Measurements from ENCODE around the gene TRABD2B. TPM values are rescaled to one million over a fixed set of nuclear protein-coding genes. Genes with fewer than 3 reads are reported as not detected.

The TRABD2B gene
- total and polyA plus RNA-seq, 2 of the 13 experiments (the other 11 are each of a cell fraction or from before 2014, with no cell fraction given), result 0.04 TPM; not detected in 1

GRCh38 chr1:47785118-47785517, 212.1 kb downstream of the TRABD2B start (continued):
- TF ChIP-seq, protein P1, sequence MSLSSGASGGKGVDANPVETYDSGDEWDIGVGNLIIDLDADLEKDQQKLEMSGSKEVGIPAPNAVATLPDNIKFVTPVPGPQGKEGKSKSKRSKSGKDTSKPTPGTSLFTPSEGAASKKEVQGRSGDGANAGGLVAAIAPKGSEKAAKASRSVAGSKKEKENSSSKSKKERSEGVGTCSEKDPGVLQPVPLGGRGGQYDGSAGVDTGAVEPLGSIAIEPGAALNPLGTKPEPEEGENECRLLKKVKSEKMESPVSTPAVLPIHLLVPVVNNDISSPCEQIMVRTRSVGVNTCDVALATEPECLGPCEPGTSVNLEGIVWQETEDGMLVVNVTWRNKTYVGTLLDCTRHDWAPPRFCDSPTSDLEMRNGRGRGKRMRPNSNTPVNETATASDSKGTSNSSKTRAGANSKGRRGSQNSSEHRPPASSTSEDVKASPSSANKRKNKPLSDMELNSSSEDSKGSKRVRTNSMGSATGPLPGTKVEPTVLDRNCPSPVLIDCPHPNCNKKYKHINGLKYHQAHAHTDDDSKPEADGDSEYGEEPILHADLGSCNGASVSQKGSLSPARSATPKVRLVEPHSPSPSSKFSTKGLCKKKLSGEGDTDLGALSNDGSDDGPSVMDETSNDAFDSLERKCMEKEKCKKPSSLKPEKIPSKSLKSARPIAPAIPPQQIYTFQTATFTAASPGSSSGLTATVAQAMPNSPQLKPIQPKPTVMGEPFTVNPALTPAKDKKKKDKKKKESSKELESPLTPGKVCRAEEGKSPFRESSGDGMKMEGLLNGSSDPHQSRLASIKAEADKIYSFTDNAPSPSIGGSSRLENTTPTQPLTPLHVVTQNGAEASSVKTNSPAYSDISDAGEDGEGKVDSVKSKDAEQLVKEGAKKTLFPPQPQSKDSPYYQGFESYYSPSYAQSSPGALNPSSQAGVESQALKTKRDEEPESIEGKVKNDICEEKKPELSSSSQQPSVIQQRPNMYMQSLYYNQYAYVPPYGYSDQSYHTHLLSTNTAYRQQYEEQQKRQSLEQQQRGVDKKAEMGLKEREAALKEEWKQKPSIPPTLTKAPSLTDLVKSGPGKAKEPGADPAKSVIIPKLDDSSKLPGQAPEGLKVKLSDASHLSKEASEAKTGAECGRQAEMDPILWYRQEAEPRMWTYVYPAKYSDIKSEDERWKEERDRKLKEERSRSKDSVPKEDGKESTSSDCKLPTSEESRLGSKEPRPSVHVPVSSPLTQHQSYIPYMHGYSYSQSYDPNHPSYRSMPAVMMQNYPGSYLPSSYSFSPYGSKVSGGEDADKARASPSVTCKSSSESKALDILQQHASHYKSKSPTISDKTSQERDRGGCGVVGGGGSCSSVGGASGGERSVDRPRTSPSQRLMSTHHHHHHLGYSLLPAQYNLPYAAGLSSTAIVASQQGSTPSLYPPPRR (CRISPR knock-in tag; IDR thresholded peaks at IDR 0.05; ENCODE audit: borderline replicate concordance), result 0 out of 2 replicates have a peak, but pooled peaks have one; percentile 14
- TF ChIP-seq ZNF704 (CRISPR knock-in tag; IDR thresholded peaks at IDR 0.05; ENCODE audit: borderline replicate concordance) (no peak), ZNF34 (CRISPR knock-in tag; IDR thresholded peaks at IDR 0.05; ENCODE audit: borderline replicate concordance) (no peak), TP53 (CRISPR knock-in tag; conservative IDR thresholded peaks at IDR 0.05) (no peak), ZNF441 (CRISPR knock-in tag; IDR thresholded peaks at IDR 0.05; ENCODE audit: borderline replicate concordance) (peak; percentile 41; the same call in 1 of the 2 replicates), MED1 (CRISPR knock-in tag; IDR thresholded peaks at IDR 0.05) (0 out of 2 replicates have a peak, but pooled peaks have one; percentile 7), ZNF766 (CRISPR knock-in tag; IDR thresholded peaks at IDR 0.05; ENCODE audit: borderline replicate concordance) (no peak), NFYB (CRISPR knock-in tag; IDR thresholded peaks at IDR 0.05) (no peak), FOXJ3 (CRISPR knock-in tag; IDR thresholded peaks at IDR 0.05; ENCODE audit: borderline replicate concordance) (no peak), ZNF749 (CRISPR knock-in tag; IDR thresholded peaks at IDR 0.05; ENCODE audit: borderline replicate concordance) (no peak), AGO2 (optimal IDR thresholded peaks at IDR 0.05; ENCODE audit: low read depth, low read length) (no peak), ZNF678 (CRISPR knock-in tag; IDR thresholded peaks at IDR 0.05) (no peak), ZMAT3 (CRISPR knock-in tag; conservative IDR thresholded peaks at IDR 0.05) (no peak)
- TF ChIP-seq, protein P2, sequence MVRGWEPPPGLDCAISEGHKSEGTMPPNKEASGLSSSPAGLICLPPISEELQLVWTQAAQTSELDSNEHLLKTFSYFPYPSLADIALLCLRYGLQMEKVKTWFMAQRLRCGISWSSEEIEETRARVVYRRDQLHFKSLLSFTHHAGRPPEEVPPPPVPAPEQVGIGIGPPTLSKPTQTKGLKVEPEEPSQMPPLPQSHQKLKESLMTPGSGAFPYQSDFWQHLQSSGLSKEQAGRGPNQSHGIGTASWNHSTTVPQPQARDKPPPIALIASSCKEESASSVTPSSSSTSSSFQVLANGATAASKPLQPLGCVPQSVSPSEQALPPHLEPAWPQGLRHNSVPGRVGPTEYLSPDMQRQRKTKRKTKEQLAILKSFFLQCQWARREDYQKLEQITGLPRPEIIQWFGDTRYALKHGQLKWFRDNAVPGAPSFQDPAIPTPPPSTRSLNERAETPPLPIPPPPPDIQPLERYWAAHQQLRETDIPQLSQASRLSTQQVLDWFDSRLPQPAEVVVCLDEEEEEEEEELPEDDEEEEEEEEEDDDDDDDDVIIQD (CRISPR knock-in tag; IDR thresholded peaks at IDR 0.05; ENCODE audit: low read depth), result no peak
- TF ChIP-seq, protein P3, sequence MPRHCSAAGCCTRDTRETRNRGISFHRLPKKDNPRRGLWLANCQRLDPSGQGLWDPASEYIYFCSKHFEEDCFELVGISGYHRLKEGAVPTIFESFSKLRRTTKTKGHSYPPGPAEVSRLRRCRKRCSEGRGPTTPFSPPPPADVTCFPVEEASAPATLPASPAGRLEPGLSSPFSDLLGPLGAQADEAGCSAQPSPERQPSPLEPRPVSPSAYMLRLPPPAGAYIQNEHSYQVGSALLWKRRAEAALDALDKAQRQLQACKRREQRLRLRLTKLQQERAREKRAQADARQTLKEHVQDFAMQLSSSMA (CRISPR knock-in tag; IDR thresholded peaks at IDR 0.05), result no peak
- TF ChIP-seq, protein P4, sequence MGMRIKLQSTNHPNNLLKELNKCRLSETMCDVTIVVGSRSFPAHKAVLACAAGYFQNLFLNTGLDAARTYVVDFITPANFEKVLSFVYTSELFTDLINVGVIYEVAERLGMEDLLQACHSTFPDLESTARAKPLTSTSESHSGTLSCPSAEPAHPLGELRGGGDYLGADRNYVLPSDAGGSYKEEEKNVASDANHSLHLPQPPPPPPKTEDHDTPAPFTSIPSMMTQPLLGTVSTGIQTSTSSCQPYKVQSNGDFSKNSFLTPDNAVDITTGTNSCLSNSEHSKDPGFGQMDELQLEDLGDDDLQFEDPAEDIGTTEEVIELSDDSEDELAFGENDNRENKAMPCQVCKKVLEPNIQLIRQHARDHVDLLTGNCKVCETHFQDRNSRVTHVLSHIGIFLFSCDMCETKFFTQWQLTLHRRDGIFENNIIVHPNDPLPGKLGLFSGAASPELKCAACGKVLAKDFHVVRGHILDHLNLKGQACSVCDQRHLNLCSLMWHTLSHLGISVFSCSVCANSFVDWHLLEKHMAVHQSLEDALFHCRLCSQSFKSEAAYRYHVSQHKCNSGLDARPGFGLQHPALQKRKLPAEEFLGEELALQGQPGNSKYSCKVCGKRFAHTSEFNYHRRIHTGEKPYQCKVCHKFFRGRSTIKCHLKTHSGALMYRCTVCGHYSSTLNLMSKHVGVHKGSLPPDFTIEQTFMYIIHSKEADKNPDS (CRISPR knock-in tag; IDR thresholded peaks at IDR 0.05), result no peak
- TF ChIP-seq, protein P5, sequence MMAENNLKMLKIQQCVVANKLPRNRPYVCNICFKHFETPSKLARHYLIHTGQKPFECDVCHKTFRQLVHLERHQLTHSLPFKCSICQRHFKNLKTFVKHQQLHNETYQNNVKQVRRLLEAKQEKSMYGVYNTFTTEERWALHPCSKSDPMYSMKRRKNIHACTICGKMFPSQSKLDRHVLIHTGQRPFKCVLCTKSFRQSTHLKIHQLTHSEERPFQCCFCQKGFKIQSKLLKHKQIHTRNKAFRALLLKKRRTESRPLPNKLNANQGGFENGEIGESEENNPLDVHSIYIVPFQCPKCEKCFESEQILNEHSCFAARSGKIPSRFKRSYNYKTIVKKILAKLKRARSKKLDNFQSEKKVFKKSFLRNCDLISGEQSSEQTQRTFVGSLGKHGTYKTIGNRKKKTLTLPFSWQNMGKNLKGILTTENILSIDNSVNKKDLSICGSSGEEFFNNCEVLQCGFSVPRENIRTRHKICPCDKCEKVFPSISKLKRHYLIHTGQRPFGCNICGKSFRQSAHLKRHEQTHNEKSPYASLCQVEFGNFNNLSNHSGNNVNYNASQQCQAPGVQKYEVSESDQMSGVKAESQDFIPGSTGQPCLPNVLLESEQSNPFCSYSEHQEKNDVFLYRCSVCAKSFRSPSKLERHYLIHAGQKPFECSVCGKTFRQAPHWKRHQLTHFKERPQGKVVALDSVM (CRISPR knock-in tag; IDR thresholded peaks at IDR 0.05), result no peak
